OCI-LY7 (cell line): ENCODE results near the gene PPP1R37. TPM values are rescaled to one million over a fixed set of nuclear protein-coding genes. Genes with fewer than 3 reads are reported as not detected.

ENCODE experiments used
- BruUV-seq: library from RNA; stranded (reverse); fragments of 400-500 nt; replicated peaks from 2 replicates; lab custom pipeline; 2021; lab: Mats Ljungman, UMichigan
- CTCF ChIA-PET: fragments of 300-600 bp; sonication (Branson Sonifier 250); formaldehyde crosslinking; loops from one replicate; lab custom pipeline; 2022; ENCODE audit warnings: antibody characterized with exemption; ENCODE audit not compliant: unreplicated experiment; lab: Charles Lee
- POLR2A ChIA-PET: fragments of 300-600 bp; sonication (Branson Sonifier 250); formaldehyde crosslinking; loops from one replicate; lab custom pipeline; 2022; ENCODE audit warnings: antibody characterized with exemption; lab: Charles Lee
- DNase-seq: peaks from one replicate; pipeline ENCODE4 v3.0.0-alpha.2; 2015; ENCODE audit warnings: low spot score
- H2AFZ ChIP-seq: fragments of 200-600 bp; sonication (generic), shearing (Covaris generic); 2 replicates; pipeline ENCODE4 v1.6.1; 2014; ENCODE audit warnings: mild to moderate bottlenecking, antibody characterized with exemption, low read length, moderate library complexity
- H3K27ac ChIP-seq: fragments of 200-600 bp; sonication (generic); 2 replicates; pipeline ENCODE4 v1.5.1; 2014; ENCODE audit warnings: mixed run types, low read depth, mild to moderate bottlenecking, moderate library complexity, low read length, inconsistent platforms; ENCODE audit not compliant: poor library complexity, severe bottlenecking
- H3K36me3 ChIP-seq: fragments of 200-600 bp; sonication (generic); 2 replicates; pipeline ENCODE4 v1.6.1; 2014; ENCODE audit warnings: mild to moderate bottlenecking, antibody characterized with exemption, low read length, moderate library complexity, mixed read lengths; ENCODE audit not compliant: insufficient read depth
- H3K4me1 ChIP-seq: fragments of 200-600 bp; sonication (generic); 2 replicates; pipeline ENCODE4 v1.5.1; 2014; ENCODE audit warnings: mild to moderate bottlenecking, low read length; ENCODE audit not compliant: insufficient read depth, poor library complexity, severe bottlenecking
- H3K4me2 ChIP-seq: fragments of 200-600 bp; sonication (generic); 2 replicates; pipeline ENCODE4 v1.6.1; 2014; ENCODE audit warnings: mild to moderate bottlenecking, low read length
- H3K4me3 ChIP-seq: fragments of 200-600 bp; sonication (generic); 2 replicates; pipeline ENCODE4 v1.5.1; 2014; ENCODE audit warnings: mild to moderate bottlenecking, low read depth, low read length; ENCODE audit not compliant: poor library complexity, severe bottlenecking
- H3K79me2 ChIP-seq: fragments of 200-600 bp; sonication (generic); 2 replicates; pipeline ENCODE4 v1.6.1; 2016; ENCODE audit warnings: low read depth, mild to moderate bottlenecking, low read length, moderate library complexity, mixed read lengths; ENCODE audit not compliant: insufficient read depth
- H3K9me2 ChIP-seq: fragments of 200-600 bp; sonication (generic); 2 replicates; pipeline ENCODE4 v1.6.1; 2016; ENCODE audit warnings: mild to moderate bottlenecking, low read length, mixed read lengths; ENCODE audit not compliant: insufficient read depth
- H3K9me3 ChIP-seq: fragments of 200-600 bp; sonication (generic); 2 replicates; pipeline ENCODE4 v1.6.1; 2014; ENCODE audit warnings: mild to moderate bottlenecking, mixed run types, low read length, mixed read lengths
- H4K20me1 ChIP-seq: fragments of 200-600 bp; sonication (generic); 2 replicates; pipeline ENCODE4 v1.6.1; 2014; ENCODE audit warnings: mild to moderate bottlenecking, antibody characterized with exemption, low read length, moderate library complexity, mixed read lengths; ENCODE audit not compliant: insufficient read depth
- EZH2phosphoT487 ChIP-seq: fragments of 200-600 bp; sonication (generic); IDR thresholded peaks from 2 replicates; pipeline ENCODE4 v1.6.1; 2018; ENCODE audit warnings: low read depth, borderline replicate concordance, mild to moderate bottlenecking, mixed run types, antibody characterized with exemption, low read length, moderate library complexity, mixed read lengths
- intact Hi-C: fragments of 100-400 bp; cut with micrococcal nuclease; formaldehyde crosslinking; loops from one replicate; pipeline ENCODE4 v1.10.0; 2022; ENCODE audit not compliant: unreplicated experiment
- total RNA-seq, 2 experiments: library from RNA; depleted of rRNA in 1 of 2; stranded (reverse); fragments of >200 nt in 1 of 2; shearing (Covaris generic) in 1 of 2; gene quantifications; 2 replicates each; pipeline ENCODE4 v1.2.3, GENCODE V29; 2014 to 2022
- TF ChIP-seq, protein P1 (sequence below): fragments of 200-600 bp; sonication (generic); conservative IDR thresholded peaks from 2 replicates; pipeline ENCODE4 v1.5.1; 2014; ENCODE audit warnings: mild to moderate bottlenecking, antibody characterized with exemption, low read length, moderate library complexity, mixed read lengths

Gene PPP1R37
- total RNA-seq, 2 experiments from 2014 or later: 24.7 to 48.6 TPM

DNA sequence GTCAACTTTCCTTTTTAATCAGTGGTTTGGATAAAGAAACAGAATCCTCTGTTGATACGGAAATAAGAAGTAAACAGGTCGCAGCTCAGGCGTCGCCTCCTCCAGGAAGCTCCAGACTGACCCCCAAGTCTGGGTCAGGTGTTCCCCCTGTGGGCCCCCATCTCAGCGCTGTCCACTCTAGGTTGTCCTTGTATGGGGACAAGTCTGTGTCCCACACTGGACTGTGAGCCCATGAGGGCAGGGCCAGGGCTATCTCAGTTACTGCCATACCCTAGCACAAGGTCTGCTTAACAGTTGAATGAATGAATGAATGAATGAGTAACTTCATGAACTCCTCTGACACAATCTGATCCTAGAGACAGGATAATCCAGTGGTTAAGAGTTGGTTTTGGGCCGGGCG, 46.6 kb upstream of the PPP1R37 start:
- no peak for DNase-seq
- CTCF ChIA-PET: interaction anchor here (1.1 kb wide), 1 partner anchor 36 kb away, joined by 4 read pairs; no protein-coding TSS in a partner anchor
- H4K20me1 ChIP-seq: peaks cover 2% of the 10 kb centered on the region; the same call in 1 of the 2 replicates
- H3K9me2 ChIP-seq: no peaks in the 10 kb centered on the region
- POLR2A ChIA-PET: no interaction called here
- H2AFZ ChIP-seq: no peak overlapping the region
- intact Hi-C loops: loop anchor here (2.0 kb wide), 1 partner anchor 30 kb away; no protein-coding TSS in a partner anchor
- H3K4me1 ChIP-seq: peaks cover 72% of the 10 kb centered on the region
- H3K4me2 ChIP-seq: peak overlapping the region; percentile 75
- no peaks in the 10 kb centered on the region for H3K9me3 ChIP-seq
- peak overlapping the region; percentile 60 for H3K4me3 ChIP-seq
- no TSS peak for BruUV-seq
- peak overlapping the region; percentile 88 for H3K27ac ChIP-seq
- peaks cover 86% of the 10 kb centered on the region for H3K36me3 ChIP-seq
- H3K79me2 ChIP-seq: peaks cover 91% of the 10 kb centered on the region
- no peak for TF ChIP-seq EZH2phosphoT487
- TF ChIP-seq, protein P1, sequence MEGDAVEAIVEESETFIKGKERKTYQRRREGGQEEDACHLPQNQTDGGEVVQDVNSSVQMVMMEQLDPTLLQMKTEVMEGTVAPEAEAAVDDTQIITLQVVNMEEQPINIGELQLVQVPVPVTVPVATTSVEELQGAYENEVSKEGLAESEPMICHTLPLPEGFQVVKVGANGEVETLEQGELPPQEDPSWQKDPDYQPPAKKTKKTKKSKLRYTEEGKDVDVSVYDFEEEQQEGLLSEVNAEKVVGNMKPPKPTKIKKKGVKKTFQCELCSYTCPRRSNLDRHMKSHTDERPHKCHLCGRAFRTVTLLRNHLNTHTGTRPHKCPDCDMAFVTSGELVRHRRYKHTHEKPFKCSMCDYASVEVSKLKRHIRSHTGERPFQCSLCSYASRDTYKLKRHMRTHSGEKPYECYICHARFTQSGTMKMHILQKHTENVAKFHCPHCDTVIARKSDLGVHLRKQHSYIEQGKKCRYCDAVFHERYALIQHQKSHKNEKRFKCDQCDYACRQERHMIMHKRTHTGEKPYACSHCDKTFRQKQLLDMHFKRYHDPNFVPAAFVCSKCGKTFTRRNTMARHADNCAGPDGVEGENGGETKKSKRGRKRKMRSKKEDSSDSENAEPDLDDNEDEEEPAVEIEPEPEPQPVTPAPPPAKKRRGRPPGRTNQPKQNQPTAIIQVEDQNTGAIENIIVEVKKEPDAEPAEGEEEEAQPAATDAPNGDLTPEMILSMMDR: no peak

DNA sequence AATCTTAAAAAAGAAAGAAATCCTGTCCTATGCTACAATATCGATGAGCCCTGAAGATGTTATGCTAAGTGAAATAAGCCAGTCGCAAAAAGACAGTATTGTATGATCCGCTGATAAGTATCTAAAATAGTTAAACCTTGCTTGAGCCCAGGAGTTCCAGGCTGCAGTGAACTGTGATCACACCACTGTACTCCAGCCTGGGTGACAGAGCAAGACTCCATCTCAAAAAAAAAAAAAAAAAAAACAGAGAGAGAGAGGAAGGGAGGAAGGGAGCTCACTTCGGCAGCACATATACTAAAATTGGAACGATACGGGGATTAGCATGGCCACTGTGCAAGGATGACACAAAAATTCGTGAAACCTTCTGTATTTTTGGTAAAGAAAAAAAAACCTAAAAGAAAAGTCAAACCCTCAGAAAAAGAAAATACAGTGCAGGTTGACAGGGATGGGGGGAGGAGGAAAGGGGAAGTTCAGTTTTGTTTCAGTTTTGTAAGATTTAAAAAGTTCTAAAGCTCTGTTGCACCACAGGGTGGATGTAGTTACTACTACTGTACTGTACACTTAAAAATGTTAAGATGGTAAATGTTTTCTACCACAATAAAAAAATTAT, 45.7 kb upstream of the PPP1R37 start:
- no TSS peak for BruUV-seq
- Histone ChIP-seq H3K4me3 (peak overlapping the region; percentile 60), H3K9me2 (no peaks in the 10 kb centered on the region), H2AFZ (no peak overlapping the region), H3K79me2 (peaks cover 89% of the 10 kb centered on the region), H3K4me2 (peak overlapping the region; percentile 75), H3K9me3 (no peaks in the 10 kb centered on the region), H3K4me1 (peaks cover 73% of the 10 kb centered on the region), H3K27ac (peak overlapping the region; percentile 88), H3K36me3 (peaks cover 84% of the 10 kb centered on the region), H4K20me1 (0 out of 2 replicates have a peak, but pooled peaks cover 4% of the 10 kb centered on the region)
- TF ChIP-seq, protein P1: peak; percentile 49
- no peak for TF ChIP-seq EZH2phosphoT487
- intact Hi-C loops: loop anchor here (2.0 kb wide), 1 partner anchor 30 kb away; no protein-coding TSS in a partner anchor
- DNase-seq: peak; percentile 76
- POLR2A ChIA-PET: interaction anchor here (0.6 to 0.8 kb wide), 3 partner anchors 32 to 73 kb away, joined by 4 to 5 read pairs (median 4); no protein-coding TSS in a partner anchor
- CTCF ChIA-PET: interaction anchor here (0.7 to 1.1 kb wide), 2 partner anchors 37 to 156 kb away, joined by 4 read pairs; partner anchors contain the start of gene TOMM40
